Tibial nerve (tissue), 4 donors: ENCODE data around the gene PIMREG.

Experiments
- EP300 ChIP-seq, 2 donors: sonication (generic); formaldehyde crosslinking; IDR thresholded peaks; one replicate each; pipeline ENCODE4 v1.6.1; 2017; ENCODE audit warnings: antibody characterized with exemption in 2 of 2, mild to moderate bottlenecking in 1 of 2
- POLR2A ChIP-seq, 2 donors: fragments of 450-650 bp; IDR thresholded peaks; one replicate each; pipeline ENCODE4 v1.6.1; 2017; ENCODE audit warnings: antibody characterized with exemption in 2 of 2, mild to moderate bottlenecking in 2 of 2, moderate library complexity in 2 of 2
- TF ChIP-seq, protein P1 (sequence below), 5 experiments: fragments of 200-600 bp in 3 of 5; fragments of 450-650 bp in 2 of 5; sonication (generic) in 3 of 5; IDR thresholded peaks; one replicate each; pipeline ENCODE4 v1.5.1; 2016 to 2019; ENCODE audit warnings: antibody characterized with exemption in 5 of 5, mild to moderate bottlenecking in 3 of 5, moderate library complexity in 2 of 5

DNA sequence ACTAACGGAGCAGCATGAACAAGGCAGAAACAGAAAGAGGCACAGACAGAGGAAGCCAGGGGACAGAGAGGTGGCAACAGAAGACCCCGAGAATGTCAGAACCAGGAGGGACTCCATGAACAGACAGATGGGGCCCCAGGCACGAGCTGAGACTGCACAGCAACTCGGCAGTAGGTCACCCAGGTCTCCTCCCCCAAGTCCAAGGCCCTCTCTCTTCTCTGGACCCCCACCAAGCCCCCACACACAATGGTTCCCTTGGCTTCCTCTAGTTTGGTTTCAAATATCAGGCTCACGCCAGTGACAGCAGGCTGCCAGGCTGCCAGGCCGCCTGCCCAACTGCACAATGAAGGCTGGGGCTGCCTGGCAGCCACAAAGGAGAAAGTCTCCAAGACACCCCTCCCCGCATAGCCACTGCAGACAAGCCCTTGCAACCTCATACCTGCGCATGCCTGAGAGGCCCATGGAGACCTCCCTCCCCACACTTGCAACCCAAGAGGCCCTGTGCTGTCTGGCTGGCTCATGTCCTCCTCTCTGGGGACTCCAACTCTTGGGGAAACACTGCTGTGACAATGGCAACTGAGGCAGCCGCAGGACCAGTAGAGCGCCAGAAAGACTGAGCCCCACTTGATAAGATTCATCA lies 54.8 kb downstream of the PIMREG start:
- no peak for TF ChIP-seq POLR2A (IDR thresholded peaks at IDR 0.05)
- TF ChIP-seq EP300 (IDR thresholded peaks at IDR 0.05) = no peak
- TF ChIP-seq, protein P1, sequence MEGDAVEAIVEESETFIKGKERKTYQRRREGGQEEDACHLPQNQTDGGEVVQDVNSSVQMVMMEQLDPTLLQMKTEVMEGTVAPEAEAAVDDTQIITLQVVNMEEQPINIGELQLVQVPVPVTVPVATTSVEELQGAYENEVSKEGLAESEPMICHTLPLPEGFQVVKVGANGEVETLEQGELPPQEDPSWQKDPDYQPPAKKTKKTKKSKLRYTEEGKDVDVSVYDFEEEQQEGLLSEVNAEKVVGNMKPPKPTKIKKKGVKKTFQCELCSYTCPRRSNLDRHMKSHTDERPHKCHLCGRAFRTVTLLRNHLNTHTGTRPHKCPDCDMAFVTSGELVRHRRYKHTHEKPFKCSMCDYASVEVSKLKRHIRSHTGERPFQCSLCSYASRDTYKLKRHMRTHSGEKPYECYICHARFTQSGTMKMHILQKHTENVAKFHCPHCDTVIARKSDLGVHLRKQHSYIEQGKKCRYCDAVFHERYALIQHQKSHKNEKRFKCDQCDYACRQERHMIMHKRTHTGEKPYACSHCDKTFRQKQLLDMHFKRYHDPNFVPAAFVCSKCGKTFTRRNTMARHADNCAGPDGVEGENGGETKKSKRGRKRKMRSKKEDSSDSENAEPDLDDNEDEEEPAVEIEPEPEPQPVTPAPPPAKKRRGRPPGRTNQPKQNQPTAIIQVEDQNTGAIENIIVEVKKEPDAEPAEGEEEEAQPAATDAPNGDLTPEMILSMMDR (IDR thresholded peaks at IDR 0.05) = no peak
